ENCODE results near the gene ATP6V1B1. TPM values are rescaled to one million over a fixed set of nuclear protein-coding genes. Genes with fewer than 3 reads are reported as not detected.

Gene ATP6V1B1
- total and polyA plus RNA-seq, 2 of the 4 experiments (the other 2 are of a cell fraction), result 1.3 TPM; not detected in 1

DNA sequence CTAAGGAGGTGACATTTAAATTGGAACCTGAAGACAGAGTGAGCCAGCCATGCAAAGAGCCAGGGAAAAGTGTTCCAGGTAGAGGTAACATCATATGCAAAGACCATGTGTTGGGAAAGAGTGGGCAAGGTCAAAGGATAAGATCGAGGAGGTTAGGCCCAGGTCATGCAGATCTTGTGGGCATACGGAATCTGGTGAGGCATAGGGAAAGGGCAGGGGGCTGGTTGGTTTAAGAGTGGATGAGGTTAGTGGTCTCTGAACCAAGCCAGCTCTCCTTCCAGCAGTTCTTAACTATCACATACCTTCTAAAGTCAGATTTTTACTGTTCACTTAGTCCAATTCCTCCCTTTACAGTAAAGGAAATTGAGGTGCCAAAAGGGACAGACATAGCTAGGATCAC is 45.7 kb downstream of the ATP6V1B1 start:
- no peak overlapping the region for H3K4me3 ChIP-seq (ENCODE audit: insufficient read depth, low read depth, low read length)
- no peaks in the 10 kb centered on the region; a peak in 1 of 4 replicates for H3K79me1 ChIP-seq (ENCODE audit: low read depth in 1 of 2, low read length in 2 of 2)
- no peak for DNase-seq
- ChIA-PET CTCF (no interaction called here), POLR2A (ENCODE audit: unreplicated experiment) (no interaction called here)
- no TSS peak for BruUV-seq (replicated peaks)
- no peak overlapping the region for H4K91ac ChIP-seq (ENCODE audit: insufficient read depth, low read depth, low read length)
- H3K27me3 ChIP-seq (ENCODE audit: control insufficient read depth, insufficient read depth, low read length), result no peaks in the 10 kb centered on the region
- no peak overlapping the region for H3K4ac ChIP-seq (ENCODE audit: low read depth, low read length)
- no peaks in the 10 kb centered on the region for H3K9me3 ChIP-seq (ENCODE audit: control insufficient read depth, insufficient read depth, low read length)
- H4K8ac ChIP-seq (ENCODE audit: low read depth in 2 of 2, low read length in 2 of 2), result no peak overlapping the region
- H2BK120ac ChIP-seq (ENCODE audit: low read depth, low read length), result no peak overlapping the region
- no peak overlapping the region for H3K56ac ChIP-seq (ENCODE audit: extremely low read depth, insufficient read depth, low read length)
- intact Hi-C loops (cut with micrococcal nuclease), result no loop called here
- WGBS, 2 experiments (ENCODE audit: extremely low coverage in 2 of 2, insufficient read length in 1 of 2), result no CpG with 5 or more reads among the region's 2 CpGs
- no peak for ATAC-seq (ENCODE audit: low read depth)
- H3K4me2 ChIP-seq (ENCODE audit: low read depth, low read length), result no peak overlapping the region
- peaks cover 6% of the 10 kb centered on the region; the same call in 1 of the 2 replicates for H3K36me3 ChIP-seq (ENCODE audit: control insufficient read depth, insufficient read depth, low read length)
- no peak overlapping the region for H2AFZ ChIP-seq (replicated peaks; ENCODE audit: low read length, poor library complexity)
- peaks cover 2% of the 10 kb centered on the region; the same call in 1 of the 2 replicates for H3K4me1 ChIP-seq (ENCODE audit: control insufficient read depth, insufficient read depth, low read length)
- H4K5ac ChIP-seq (ENCODE audit: low read depth, low read length), result no peak overlapping the region
- H3K27ac ChIP-seq (ENCODE audit: insufficient read depth, low read length), result no peak overlapping the region
- H2BK20ac ChIP-seq (ENCODE audit: low read depth, low read length), result no peak overlapping the region
- H3K18ac ChIP-seq (ENCODE audit: low read depth, low read length), result no peak overlapping the region
- H3K23ac ChIP-seq (ENCODE audit: low read depth, low read length), result no peak overlapping the region
- no peak overlapping the region for H3K9ac ChIP-seq (ENCODE audit: low read depth, low read length)
- dilution Hi-C loops (cut with HindIII; ENCODE audit: low sequenced_read_pairs, unreplicated experiment), result no loop called here
- no peak for TF ChIP-seq CHD1 (IDR thresholded peaks at IDR 0.05; ENCODE audit: low read depth, low read length)
- TF ChIP-seq, protein P1, sequence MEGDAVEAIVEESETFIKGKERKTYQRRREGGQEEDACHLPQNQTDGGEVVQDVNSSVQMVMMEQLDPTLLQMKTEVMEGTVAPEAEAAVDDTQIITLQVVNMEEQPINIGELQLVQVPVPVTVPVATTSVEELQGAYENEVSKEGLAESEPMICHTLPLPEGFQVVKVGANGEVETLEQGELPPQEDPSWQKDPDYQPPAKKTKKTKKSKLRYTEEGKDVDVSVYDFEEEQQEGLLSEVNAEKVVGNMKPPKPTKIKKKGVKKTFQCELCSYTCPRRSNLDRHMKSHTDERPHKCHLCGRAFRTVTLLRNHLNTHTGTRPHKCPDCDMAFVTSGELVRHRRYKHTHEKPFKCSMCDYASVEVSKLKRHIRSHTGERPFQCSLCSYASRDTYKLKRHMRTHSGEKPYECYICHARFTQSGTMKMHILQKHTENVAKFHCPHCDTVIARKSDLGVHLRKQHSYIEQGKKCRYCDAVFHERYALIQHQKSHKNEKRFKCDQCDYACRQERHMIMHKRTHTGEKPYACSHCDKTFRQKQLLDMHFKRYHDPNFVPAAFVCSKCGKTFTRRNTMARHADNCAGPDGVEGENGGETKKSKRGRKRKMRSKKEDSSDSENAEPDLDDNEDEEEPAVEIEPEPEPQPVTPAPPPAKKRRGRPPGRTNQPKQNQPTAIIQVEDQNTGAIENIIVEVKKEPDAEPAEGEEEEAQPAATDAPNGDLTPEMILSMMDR (conservative IDR thresholded peaks at IDR 0.05; ENCODE audit: low read depth, low read length), result no peak
- TF ChIP-seq MAFK (IDR thresholded peaks at IDR 0.05; ENCODE audit: low read depth, low read length), result no peak
- peaks cover 5% of the 10 kb centered on the region; the same call in 1 of the 2 replicates for H4K20me1 ChIP-seq (ENCODE audit: insufficient read depth, low read length)
- no peak overlapping the region for H2AK5ac ChIP-seq (ENCODE audit: low read depth, low read length)
- H2BK15ac ChIP-seq (ENCODE audit: low read depth, low read length), result no peak overlapping the region
- in situ Hi-C loops (cut with MboI; ENCODE audit: low sequenced_read_pairs), result loop anchor here (10.0 kb wide), 1 partner anchor 687 kb away; the partner anchor contains the start of gene SNRPG
- no peak overlapping the region for H3K14ac ChIP-seq (replicated peaks; ENCODE audit: low read depth, low read length)
- no peak overlapping the region for H2AK9ac ChIP-seq (replicated peaks; ENCODE audit: low read depth, low read length, poor library complexity)
- H2BK5ac ChIP-seq (ENCODE audit: low read depth, low read length, poor library complexity, severe bottlenecking), result no peak overlapping the region
- H3K9me1 ChIP-seq (ENCODE audit: insufficient read depth, low read length), result peaks cover 6% of the 10 kb centered on the region; the same call in 1 of the 2 replicates

Measured in IMR-90 (cell line).